ENCODE data around the gene ZDHHC7. TPM values are rescaled to one million over a fixed set of nuclear protein-coding genes. Genes with fewer than 3 reads are reported as not detected.

Gene ZDHHC7
- total and polyA plus RNA-seq, 2 donors (not counting 1 experiment from before 2014, with no cell fraction given), result 96.4 to 135 TPM

DNA sequence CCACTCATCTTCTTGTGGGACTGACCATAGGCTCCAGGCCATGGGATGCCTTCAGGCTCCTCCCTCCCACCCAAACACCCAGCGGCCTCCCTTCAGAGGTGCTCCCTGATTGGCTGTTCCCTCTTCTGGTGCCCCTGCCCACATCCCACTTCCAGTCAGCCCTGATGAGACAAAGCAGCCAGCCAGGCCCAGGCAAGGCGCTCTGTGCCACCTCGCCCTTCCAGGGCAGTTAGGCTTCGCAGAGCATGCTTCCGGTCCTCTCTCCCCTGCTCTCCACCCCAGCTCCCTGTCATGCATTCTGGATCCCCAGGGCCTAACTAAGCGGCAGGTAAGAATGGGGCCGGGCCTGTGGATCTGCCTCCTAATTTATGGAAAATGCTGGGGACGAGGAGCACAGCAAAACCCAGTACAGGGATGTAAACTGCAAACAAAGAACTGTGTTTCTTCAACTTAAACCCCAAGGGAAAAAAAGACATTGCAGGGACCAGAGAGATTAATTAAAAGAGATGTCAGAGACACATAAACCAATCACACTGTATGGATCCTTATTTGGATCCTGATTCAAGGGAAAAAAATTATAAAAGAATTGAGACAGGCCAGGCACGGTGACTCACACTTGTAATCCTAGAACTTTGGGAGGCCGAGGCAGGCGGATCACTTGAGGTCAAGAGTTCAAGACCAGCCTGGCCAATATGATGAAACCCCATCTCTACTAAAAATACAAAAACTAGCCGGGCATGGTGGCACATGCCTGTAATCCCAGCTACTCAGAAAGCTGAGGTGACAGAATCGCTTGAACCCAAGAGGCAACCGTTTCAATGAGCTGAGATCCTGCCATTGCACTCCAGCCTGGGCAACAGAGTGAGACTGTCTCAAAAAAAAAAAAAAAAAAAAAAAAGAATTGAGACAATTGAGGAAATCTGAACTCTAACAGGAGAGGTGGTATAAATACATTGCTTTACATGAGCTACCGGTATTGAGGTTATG is 26.0 kb downstream of the ZDHHC7 start:
- no peaks in the 10 kb centered on the region for H3K27me3 ChIP-seq (ENCODE audit: control insufficient read depth, insufficient read depth, low read length)
- H3K4me1 ChIP-seq (ENCODE audit: control insufficient read depth, extremely low read depth, insufficient read depth, low read length), result peaks cover 15% of the 10 kb centered on the region
- peak overlapping the region; percentile 14 for H3K9ac ChIP-seq (ENCODE audit: insufficient read depth, low read length)
- no peak for TF ChIP-seq EZH2 (IDR thresholded peaks at IDR 0.05; ENCODE audit: low read length, missing control alignments)
- TF ChIP-seq, protein P1, sequence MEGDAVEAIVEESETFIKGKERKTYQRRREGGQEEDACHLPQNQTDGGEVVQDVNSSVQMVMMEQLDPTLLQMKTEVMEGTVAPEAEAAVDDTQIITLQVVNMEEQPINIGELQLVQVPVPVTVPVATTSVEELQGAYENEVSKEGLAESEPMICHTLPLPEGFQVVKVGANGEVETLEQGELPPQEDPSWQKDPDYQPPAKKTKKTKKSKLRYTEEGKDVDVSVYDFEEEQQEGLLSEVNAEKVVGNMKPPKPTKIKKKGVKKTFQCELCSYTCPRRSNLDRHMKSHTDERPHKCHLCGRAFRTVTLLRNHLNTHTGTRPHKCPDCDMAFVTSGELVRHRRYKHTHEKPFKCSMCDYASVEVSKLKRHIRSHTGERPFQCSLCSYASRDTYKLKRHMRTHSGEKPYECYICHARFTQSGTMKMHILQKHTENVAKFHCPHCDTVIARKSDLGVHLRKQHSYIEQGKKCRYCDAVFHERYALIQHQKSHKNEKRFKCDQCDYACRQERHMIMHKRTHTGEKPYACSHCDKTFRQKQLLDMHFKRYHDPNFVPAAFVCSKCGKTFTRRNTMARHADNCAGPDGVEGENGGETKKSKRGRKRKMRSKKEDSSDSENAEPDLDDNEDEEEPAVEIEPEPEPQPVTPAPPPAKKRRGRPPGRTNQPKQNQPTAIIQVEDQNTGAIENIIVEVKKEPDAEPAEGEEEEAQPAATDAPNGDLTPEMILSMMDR (conservative IDR thresholded peaks at IDR 0.05 in 1 of 2, IDR thresholded peaks at IDR 0.05 in 1 of 2; ENCODE audit: low read depth in 1 of 2, low read length in 2 of 2), result no peak
- H3K4me2 ChIP-seq (ENCODE audit: extremely low read depth, insufficient read depth, low read length), result peak overlapping the region; percentile 68
- no peaks in the 10 kb centered on the region for H3K9me3 ChIP-seq (ENCODE audit: control insufficient read depth, insufficient read depth, low read depth, low read length)
- H2AFZ ChIP-seq (ENCODE audit: low read length), result no peak overlapping the region
- peak; percentile 91 to 97 for DNase-seq (ENCODE audit: low read depth in 2 of 2)
- peaks cover 64% of the 10 kb centered on the region for H3K79me2 ChIP-seq (ENCODE audit: control insufficient read depth, insufficient read depth, low read length)
- no peak overlapping the region for H3K4me3 ChIP-seq (replicated peaks in 1 of 4; ENCODE audit: control extremely low read depth in 1 of 4, insufficient read depth in 1 of 4, low read depth in 3 of 4, low read length in 4 of 4)
- H4K20me1 ChIP-seq (ENCODE audit: control insufficient read depth, extremely low read depth, insufficient read depth, low read length), result no peaks in the 10 kb centered on the region
- H3K27ac ChIP-seq (ENCODE audit: insufficient read depth, low read length), result peak overlapping the region; percentile 86
- peaks cover 43% of the 10 kb centered on the region for H3K36me3 ChIP-seq (ENCODE audit: control insufficient read depth, insufficient read depth, low read length)

DNA sequence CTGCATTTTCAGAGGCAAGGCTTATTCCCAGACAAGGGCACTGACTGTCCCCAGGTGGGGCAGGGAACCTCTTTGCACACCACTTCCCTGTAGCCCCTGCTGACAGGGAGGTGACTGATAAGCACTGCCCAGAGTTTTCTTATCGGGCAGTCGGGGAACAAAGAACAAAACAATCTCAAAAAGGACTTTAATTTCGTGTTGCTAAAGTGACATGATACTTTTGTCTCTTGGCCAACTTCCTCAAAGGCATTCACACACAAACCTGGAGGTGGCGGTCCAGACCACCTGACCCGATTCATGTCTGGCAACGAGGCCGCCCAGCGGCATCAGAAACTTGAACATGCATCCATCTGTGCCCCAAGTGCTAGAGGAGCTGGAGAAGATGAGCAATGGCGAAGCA is 28.9 kb downstream of the ZDHHC7 start:
- Histone ChIP-seq H4K20me1 (ENCODE audit: control insufficient read depth, extremely low read depth, insufficient read depth, low read length) (no peaks in the 10 kb centered on the region), H3K4me2 (ENCODE audit: extremely low read depth, insufficient read depth, low read length) (no peak overlapping the region), H3K9ac (ENCODE audit: insufficient read depth, low read length) (no peak overlapping the region), H3K36me3 (ENCODE audit: control insufficient read depth, insufficient read depth, low read length) (peaks cover 27% of the 10 kb centered on the region), H3K79me2 (ENCODE audit: control insufficient read depth, insufficient read depth, low read length) (peaks cover 46% of the 10 kb centered on the region), H3K4me1 (ENCODE audit: control insufficient read depth, extremely low read depth, insufficient read depth, low read length) (peaks cover 20% of the 10 kb centered on the region), H3K4me3 (replicated peaks in 1 of 4; ENCODE audit: control extremely low read depth in 1 of 4, insufficient read depth in 1 of 4, low read depth in 3 of 4, low read length in 4 of 4) (no peak overlapping the region), H3K27me3 (ENCODE audit: control insufficient read depth, insufficient read depth, low read length) (no peaks in the 10 kb centered on the region), H3K27ac (ENCODE audit: insufficient read depth, low read length) (no peak overlapping the region), H2AFZ (ENCODE audit: low read length) (no peak overlapping the region), H3K9me3 (ENCODE audit: control insufficient read depth, insufficient read depth, low read depth, low read length) (no peaks in the 10 kb centered on the region)
- DNase-seq (ENCODE audit: low read depth in 2 of 2), result no peak
- TF ChIP-seq, protein P1 (conservative IDR thresholded peaks at IDR 0.05 in 1 of 2, IDR thresholded peaks at IDR 0.05 in 1 of 2; ENCODE audit: low read depth in 1 of 2, low read length in 2 of 2), result no peak
- no peak for TF ChIP-seq EZH2 (IDR thresholded peaks at IDR 0.05; ENCODE audit: low read length, missing control alignments)

DNA sequence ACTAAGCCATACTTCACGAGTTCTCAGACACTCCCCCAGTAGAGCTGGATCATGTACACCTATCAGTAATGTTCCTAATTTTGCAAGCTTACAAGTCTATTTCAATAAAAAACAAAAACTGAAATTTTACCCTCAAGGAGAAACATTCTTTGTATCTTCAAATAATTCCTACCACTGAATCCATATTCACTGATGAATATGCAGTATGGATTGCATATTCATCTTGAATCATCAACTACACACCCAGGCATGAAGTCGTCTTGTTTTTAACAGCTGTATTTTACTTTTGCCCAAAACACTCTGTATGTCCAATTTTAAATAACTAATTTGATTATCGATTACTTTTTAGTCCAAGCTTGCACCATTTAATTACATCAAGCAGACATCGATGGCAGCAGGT is 31.8 kb downstream of the ZDHHC7 start:
- no peak overlapping the region for H3K4me2 ChIP-seq (ENCODE audit: extremely low read depth, insufficient read depth, low read length)
- no peak overlapping the region for H2AFZ ChIP-seq (ENCODE audit: low read length)
- peaks cover 27% of the 10 kb centered on the region for H3K79me2 ChIP-seq (ENCODE audit: control insufficient read depth, insufficient read depth, low read length)
- H4K20me1 ChIP-seq (ENCODE audit: control insufficient read depth, extremely low read depth, insufficient read depth, low read length), result no peaks in the 10 kb centered on the region
- no peak overlapping the region for H3K27ac ChIP-seq (ENCODE audit: insufficient read depth, low read length)
- peaks cover 10% of the 10 kb centered on the region for H3K4me1 ChIP-seq (ENCODE audit: control insufficient read depth, extremely low read depth, insufficient read depth, low read length)
- no peak overlapping the region for H3K4me3 ChIP-seq (replicated peaks in 1 of 4; ENCODE audit: control extremely low read depth in 1 of 4, insufficient read depth in 1 of 4, low read depth in 3 of 4, low read length in 4 of 4)
- peaks cover 27% of the 10 kb centered on the region for H3K36me3 ChIP-seq (ENCODE audit: control insufficient read depth, insufficient read depth, low read length)
- DNase-seq (ENCODE audit: low read depth in 2 of 2), result no peak
- no peaks in the 10 kb centered on the region for H3K27me3 ChIP-seq (ENCODE audit: control insufficient read depth, insufficient read depth, low read length)
- TF ChIP-seq EZH2 (IDR thresholded peaks at IDR 0.05; ENCODE audit: low read length, missing control alignments), result no peak
- TF ChIP-seq, protein P1 (conservative IDR thresholded peaks at IDR 0.05 in 1 of 2, IDR thresholded peaks at IDR 0.05 in 1 of 2; ENCODE audit: low read depth in 1 of 2, low read length in 2 of 2), result no peak
- no peaks in the 10 kb centered on the region for H3K9me3 ChIP-seq (ENCODE audit: control insufficient read depth, insufficient read depth, low read depth, low read length)
- H3K9ac ChIP-seq (ENCODE audit: insufficient read depth, low read length), result no peak overlapping the region
